GM12801 (cell line): ENCODE results near the gene ZIC2.

Source experiments
- CTCF ChIP-seq: IDR thresholded peaks from one replicate; pipeline ENCODE4 v1.5.1; 2011; ENCODE audit warnings: control low read depth; ENCODE audit not compliant: insufficient read length; ENCODE audit errors: extremely low read depth

Gene ZIC2

DNA sequence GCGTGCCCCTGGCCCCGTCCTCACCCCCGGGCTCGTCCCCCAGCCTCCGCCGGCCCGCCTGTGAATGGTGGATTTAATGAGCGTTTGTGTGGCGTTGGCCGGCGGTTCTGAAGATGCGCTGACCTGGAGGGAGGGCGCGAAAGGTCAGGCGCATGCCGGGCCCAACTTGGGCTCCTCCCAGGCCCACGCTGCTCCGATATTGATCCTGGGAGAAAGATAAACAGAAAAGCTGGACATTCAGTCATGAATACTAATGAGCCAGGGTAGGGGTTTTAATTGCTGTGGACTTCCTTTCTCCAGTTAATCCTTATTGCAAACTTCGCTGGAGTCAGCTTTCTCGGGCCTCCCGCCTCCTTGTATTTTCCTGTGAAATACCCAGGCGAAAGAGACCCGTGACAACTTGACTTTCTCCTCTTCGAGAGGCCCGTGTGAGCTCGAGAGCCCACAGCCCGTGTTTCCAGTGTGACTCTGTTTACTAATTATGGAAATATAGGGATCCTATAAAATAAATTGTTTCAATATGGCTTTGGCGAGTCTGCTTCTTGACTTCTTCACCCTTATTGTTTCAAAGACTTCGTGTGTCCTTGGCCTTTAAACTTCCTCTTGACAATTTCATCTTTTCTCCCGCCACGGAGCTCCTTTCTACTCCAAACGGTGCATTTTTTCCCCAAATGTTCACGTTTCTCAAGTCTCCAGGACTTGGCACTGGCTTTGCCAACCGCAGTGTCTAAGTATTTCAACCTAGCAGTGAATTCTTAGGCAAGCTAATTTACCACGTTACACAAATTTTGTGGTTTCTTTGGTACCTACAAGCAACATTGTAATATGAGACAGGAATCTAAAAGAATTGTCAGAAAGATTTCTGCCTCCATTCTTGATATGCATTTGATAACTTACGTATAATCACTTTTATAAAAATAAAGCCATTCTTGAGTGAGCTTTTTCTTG is 10.5 kb downstream of the ZIC2 start:
- TF ChIP-seq CTCF: no peak

- no peak for TF ChIP-seq CTCF
These were observed 11.4 kb downstream of the ZIC2 start for GRCh38 chr13:99992949-99993351.

DNA sequence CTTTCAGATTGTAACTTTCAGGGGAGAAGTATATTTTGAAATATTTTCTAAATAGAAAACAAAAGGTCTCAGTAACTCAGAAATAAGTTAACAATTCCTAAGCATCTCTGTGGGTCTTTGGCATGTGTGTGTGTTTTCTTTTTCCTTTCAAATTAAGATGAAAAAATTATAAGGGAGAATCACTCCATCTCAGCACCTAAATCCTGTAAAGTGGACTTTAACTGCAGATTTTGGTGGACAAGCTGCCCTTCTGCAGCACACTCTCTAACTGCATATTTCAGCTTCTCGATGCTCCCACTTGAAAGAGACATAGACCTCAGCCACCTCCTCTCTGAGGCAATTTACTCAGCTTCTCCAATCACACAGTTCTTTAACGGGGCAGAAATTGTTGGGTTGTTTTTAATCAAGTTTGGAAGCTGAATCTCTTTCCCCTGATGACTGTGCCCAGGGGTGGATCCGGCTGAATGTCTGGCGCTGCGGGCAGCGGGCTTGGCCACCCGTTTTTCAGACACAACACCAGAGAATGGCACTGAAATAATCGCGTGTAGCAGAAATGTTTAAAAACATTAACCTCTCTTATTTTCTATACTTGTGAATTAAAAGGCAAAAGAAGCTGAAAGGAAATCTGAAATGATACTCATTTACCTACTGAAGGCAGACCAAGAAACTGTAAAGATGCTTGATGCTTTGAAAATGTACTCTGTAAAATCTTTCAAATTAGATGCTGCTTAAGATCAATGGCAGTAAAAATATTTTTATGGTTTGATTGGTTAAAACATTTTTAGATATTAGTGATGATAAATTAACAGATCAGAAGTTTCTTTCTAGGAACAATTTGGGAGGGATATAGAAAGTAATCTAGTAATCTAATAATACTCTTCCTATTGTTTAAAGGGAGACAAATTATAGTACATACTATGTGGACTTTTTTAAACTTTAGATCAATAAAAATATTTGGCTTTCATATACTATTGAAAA is 12.4 kb downstream of the ZIC2 start:
- TF ChIP-seq CTCF: no peak

GRCh38 chr13:99994638-99995020 is 13.0 kb downstream of the ZIC2 start:
- TF ChIP-seq CTCF: no peak

- no peak for TF ChIP-seq CTCF
These were observed 13.6 kb downstream of the ZIC2 start for GRCh38 chr13:99995104-99995588.

- TF ChIP-seq CTCF: no peak
These were observed 14.2 kb downstream of the ZIC2 start for GRCh38 chr13:99995589-99996380.
